ENCODE data around the gene PFKFB1. TPM values are rescaled to one million over a fixed set of nuclear protein-coding genes. Genes with fewer than 3 reads are reported as not detected.

PFKFB1 gene
- total and polyA plus RNA-seq, 9 of the 15 experiments (the other 6 are each of a cell fraction or from before 2014, with no cell fraction given), result 0.07 to 0.24 (median 0.15) TPM; not detected in 2

- no peak for TF ChIP-seq MAZ (CRISPR knock-in tag; conservative IDR thresholded peaks at IDR 0.05 in 1 of 2, IDR thresholded peaks at IDR 0.05 in 1 of 2)
- no peak for TF ChIP-seq ZNF551 (CRISPR knock-in tag; IDR thresholded peaks at IDR 0.05)
- TF ChIP-seq POLR2AphosphoS5 (IDR thresholded peaks at IDR 0.05; ENCODE audit: control insufficient read depth, insufficient read depth, low read depth, low read length), result 0 out of 2 replicates have a peak, but pooled peaks have one; percentile 44
- TF ChIP-seq DPF2 (IDR thresholded peaks at IDR 0.05), result peak; percentile 52; the same call in 1 of the 2 replicates
- no peak for TF ChIP-seq ZNF57 (CRISPR knock-in tag; IDR thresholded peaks at IDR 0.05)
- TF ChIP-seq ZNF431 (CRISPR knock-in tag; IDR thresholded peaks at IDR 0.05), result no peak
- TF ChIP-seq JUND (IDR thresholded peaks at IDR 0.05; ENCODE audit: borderline replicate concordance, low read depth, low read length), result 0 out of 2 replicates have a peak, but pooled peaks have one; percentile 7
- no peak for TF ChIP-seq JUND (tag; IDR thresholded peaks at IDR 0.05; ENCODE audit: borderline replicate concordance, low read depth, low read length)
- TF ChIP-seq TEAD4 (IDR thresholded peaks at IDR 0.05; ENCODE audit: low read length), result peak; percentile 85
- TF ChIP-seq TEAD4 (CRISPR knock-in tag; IDR thresholded peaks at IDR 0.05; ENCODE audit: borderline replicate concordance), result no peak
- no peak for TF ChIP-seq THRB (CRISPR knock-in tag; conservative IDR thresholded peaks at IDR 0.05)
- peak; percentile 81 for TF ChIP-seq ARID1B (IDR thresholded peaks at IDR 0.05)
- TF ChIP-seq GABPB1 (CRISPR knock-in tag; IDR thresholded peaks at IDR 0.05), result no peak
- no peak for TF ChIP-seq PHTF2 (CRISPR knock-in tag; IDR thresholded peaks at IDR 0.05)
- TF ChIP-seq NCOR1 (IDR thresholded peaks at IDR 0.05), result peak; percentile 65
- TF ChIP-seq EP300 (IDR thresholded peaks at IDR 0.05; ENCODE audit: low read length), result peak; percentile 55
- peak; percentile 85 for TF ChIP-seq TCF3 (CRISPR knock-in tag; IDR thresholded peaks at IDR 0.05)
- peak; percentile 79 for TF ChIP-seq CBFA2T2 (conservative IDR thresholded peaks at IDR 0.05)
- TF ChIP-seq ELF1 (tag; IDR thresholded peaks at IDR 0.05), result no peak
- peak; percentile 89 for TF ChIP-seq CBFA2T3 (IDR thresholded peaks at IDR 0.05)
- TF ChIP-seq ZBTB7A (IDR thresholded peaks at IDR 0.05; ENCODE audit: borderline replicate concordance, control insufficient read depth, low read depth, low read length), result no peak
- no peak for TF ChIP-seq CAMTA2 (CRISPR knock-in tag; conservative IDR thresholded peaks at IDR 0.05)
- TF ChIP-seq ZNF253 (CRISPR knock-in tag; conservative IDR thresholded peaks at IDR 0.05), result no peak
- TF ChIP-seq RCOR1 (IDR thresholded peaks at IDR 0.05; ENCODE audit: borderline replicate concordance in 1 of 2, low read depth in 2 of 2, low read length in 2 of 2), result peak in 1 of 2 experiments; percentile 82; a peak in 1 of 4 replicates
- peak; percentile 55; the same call in 1 of the 2 replicates for TF ChIP-seq MTA2 (IDR thresholded peaks at IDR 0.05; ENCODE audit: low read depth)
- no peak for TF ChIP-seq PREB (CRISPR knock-in tag; IDR thresholded peaks at IDR 0.05)
- no peak for TF ChIP-seq PTRF (tag; IDR thresholded peaks at IDR 0.05)
- TF ChIP-seq POLR2A (conservative IDR thresholded peaks at IDR 0.05), result no peak
- 0 out of 2 replicates have a peak, but pooled peaks have one; percentile 22 for TF ChIP-seq SOX6 (IDR thresholded peaks at IDR 0.05)
These were observed 921 bp downstream of the PFKFB1 start (continued) for GRCh38 chrX:54992911-54993622.

Measured in K562 (cell line).